Testis (tissue), 3 donors: ENCODE measurements around the gene DMD. TPM values are rescaled to one million over a fixed set of nuclear protein-coding genes. Genes with fewer than 3 reads are reported as not detected.

Source experiments
- DNase-seq: peaks from one replicate; pipeline ENCODE4 v3.0.0-alpha.2; 2019
- H3K27ac ChIP-seq, 2 donors: fragments of 200-600 bp; sonication (generic); one replicate each; pipeline ENCODE4 v1.5.1; 2019
- H3K27me3 ChIP-seq: fragments of 200-600 bp; sonication (generic); one replicate; pipeline ENCODE4 v1.5.1; 2019
- H3K36me3 ChIP-seq: fragments of 200-600 bp; sonication (generic); one replicate; pipeline ENCODE4 v1.5.1; 2017; ENCODE audit warnings: low read depth; ENCODE audit errors: missing control alignments
- H3K4me1 ChIP-seq: fragments of 200-600 bp; sonication (generic); one replicate; pipeline ENCODE4 v1.5.1; 2019
- H3K4me3 ChIP-seq, 2 donors: fragments of 200-600 bp; sonication (generic); one replicate each; pipeline ENCODE4 v1.5.1; 2017 to 2019
- H3K9me3 ChIP-seq: fragments of 200-600 bp; sonication (generic); one replicate; pipeline ENCODE4 v1.5.1; 2017
- POLR2A ChIP-seq: fragments of 450-650 bp; IDR thresholded peaks from one replicate; pipeline ENCODE4 v1.6.1; 2017; ENCODE audit warnings: antibody characterized with exemption, mild to moderate bottlenecking, moderate library complexity
- WGBS, 2 donors: methylation state at CpG; one replicate each; pipeline ENCODE4 v1.1.5; 2018; 5-methylcytosine and 5-hydroxymethylcytosine counted together
- intact Hi-C: fragments of 100-400 bp; cut with DNase I; formaldehyde crosslinking; loops from one replicate; pipeline ENCODE4 v1.15.1; 2023; ENCODE audit warnings: low total_unique reads
- polyA plus RNA-seq: library from polyadenylated mRNA; stranded (reverse); fragments of 350-450 nt; fragmentation: Illumina TruSeq; extraction: RNeasy Lipid Tissue Mini Kit (QIAGEN cat#74804); gene quantifications from one replicate; pipeline ENCODE4 v1.2.3, GENCODE V29; 2014; ENCODE audit warnings: low read depth, low replicate concordance; ENCODE audit not compliant: insufficient read depth
- total RNA-seq, 2 donors: library from RNA; depleted of rRNA; stranded (reverse); fragments of >200 nt; gene quantifications; one replicate each; pipeline ENCODE4 v1.2.3, GENCODE V29; 2016
- TF ChIP-seq, protein P1 (sequence below), 3 experiments: fragments of 450-650 bp in 2 of 3; fragments of 200-600 bp in 1 of 3; sonication (generic) in 1 of 3; IDR thresholded peaks; one replicate each; pipeline ENCODE4 v1.5.1; 2016 to 2019; ENCODE audit warnings: antibody characterized with exemption in 3 of 3, mild to moderate bottlenecking in 2 of 3, moderate library complexity in 1 of 3

The DMD gene
- total and polyA plus RNA-seq, 3 donors from 2014 or later, result 11.3 to 34.1 (median 24.2) TPM

GRCh38 chrX:31546126-31546525, 1665.2 kb downstream of the DMD start:
- no peaks in the 10 kb centered on the region for H3K9me3 ChIP-seq
- WGBS, 2 donors, result 71 to 94% methylated on average over 1 to 3 of the region's 3 CpGs
- no peak for TF ChIP-seq POLR2A
- TF ChIP-seq, protein P1, sequence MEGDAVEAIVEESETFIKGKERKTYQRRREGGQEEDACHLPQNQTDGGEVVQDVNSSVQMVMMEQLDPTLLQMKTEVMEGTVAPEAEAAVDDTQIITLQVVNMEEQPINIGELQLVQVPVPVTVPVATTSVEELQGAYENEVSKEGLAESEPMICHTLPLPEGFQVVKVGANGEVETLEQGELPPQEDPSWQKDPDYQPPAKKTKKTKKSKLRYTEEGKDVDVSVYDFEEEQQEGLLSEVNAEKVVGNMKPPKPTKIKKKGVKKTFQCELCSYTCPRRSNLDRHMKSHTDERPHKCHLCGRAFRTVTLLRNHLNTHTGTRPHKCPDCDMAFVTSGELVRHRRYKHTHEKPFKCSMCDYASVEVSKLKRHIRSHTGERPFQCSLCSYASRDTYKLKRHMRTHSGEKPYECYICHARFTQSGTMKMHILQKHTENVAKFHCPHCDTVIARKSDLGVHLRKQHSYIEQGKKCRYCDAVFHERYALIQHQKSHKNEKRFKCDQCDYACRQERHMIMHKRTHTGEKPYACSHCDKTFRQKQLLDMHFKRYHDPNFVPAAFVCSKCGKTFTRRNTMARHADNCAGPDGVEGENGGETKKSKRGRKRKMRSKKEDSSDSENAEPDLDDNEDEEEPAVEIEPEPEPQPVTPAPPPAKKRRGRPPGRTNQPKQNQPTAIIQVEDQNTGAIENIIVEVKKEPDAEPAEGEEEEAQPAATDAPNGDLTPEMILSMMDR (IDR thresholded peaks at IDR 0.05), result no peak
- no peak overlapping the region for H3K27ac ChIP-seq
- H3K4me3 ChIP-seq, result no peak overlapping the region
- no peak for DNase-seq
- no peaks in the 10 kb centered on the region for H3K27me3 ChIP-seq
- intact Hi-C loops, result no loop called here
- no peaks in the 10 kb centered on the region for H3K4me1 ChIP-seq
- no peaks in the 10 kb centered on the region for H3K36me3 ChIP-seq

GRCh38 chrX:31545726-31546125, 1665.6 kb downstream of the DMD start:
- WGBS, 2 donors, result 87 to 90% methylated on average over 3 to 5 of the region's 5 CpGs
- no peaks in the 10 kb centered on the region for H3K9me3 ChIP-seq
- H3K4me1 ChIP-seq, result no peaks in the 10 kb centered on the region
- H3K4me3 ChIP-seq, result no peak overlapping the region
- TF ChIP-seq POLR2A, result no peak
- TF ChIP-seq, protein P1 (IDR thresholded peaks at IDR 0.05), result no peak
- H3K36me3 ChIP-seq, result no peaks in the 10 kb centered on the region
- H3K27me3 ChIP-seq, result no peaks in the 10 kb centered on the region
- no peak overlapping the region for H3K27ac ChIP-seq
- DNase-seq, result no peak
- intact Hi-C loops, result no loop called here

- Histone ChIP-seq H3K4me1 (no peaks in the 10 kb centered on the region), H3K36me3 (no peaks in the 10 kb centered on the region), H3K27me3 (no peaks in the 10 kb centered on the region), H3K27ac (no peak overlapping the region), H3K4me3 (no peak overlapping the region), H3K9me3 (no peaks in the 10 kb centered on the region)
- WGBS, 2 donors, result 77 to 78% methylated on average over 3 of the region's 3 CpGs
- TF ChIP-seq, protein P1 (IDR thresholded peaks at IDR 0.05), result no peak
- TF ChIP-seq POLR2A, result no peak
- intact Hi-C loops, result no loop called here
- no peak for DNase-seq
These were observed 1666.2 kb downstream of the DMD start for GRCh38 chrX:31545191-31545590.

DNA sequence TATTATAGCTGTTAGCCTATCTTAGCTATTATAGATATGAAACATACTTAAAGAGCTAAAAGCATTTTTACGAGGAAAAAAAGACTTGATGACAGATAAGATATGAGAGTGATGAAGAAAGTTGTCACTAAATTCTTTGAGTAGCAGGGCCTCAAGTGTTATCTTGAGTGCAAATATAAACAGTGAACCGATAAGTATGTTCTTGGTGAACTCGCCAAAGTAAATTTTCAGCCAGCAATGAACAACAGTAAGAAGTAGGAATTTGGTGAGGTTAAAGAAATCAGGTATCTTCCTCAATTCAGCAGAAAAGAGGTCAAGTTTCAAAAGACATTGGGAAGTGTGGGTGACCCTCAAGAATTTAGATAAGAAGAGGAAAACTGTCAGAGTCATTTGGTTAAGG, 1667.7 kb downstream of the DMD start:
- DNase-seq, result no peak
- no peaks in the 10 kb centered on the region for H3K9me3 ChIP-seq
- no peak overlapping the region for H3K4me3 ChIP-seq
- H3K27ac ChIP-seq, result no peak overlapping the region
- intact Hi-C loops, result no loop called here
- no peaks in the 10 kb centered on the region for H3K36me3 ChIP-seq
- H3K27me3 ChIP-seq, result no peaks in the 10 kb centered on the region
- TF ChIP-seq POLR2A, result no peak
- TF ChIP-seq, protein P1 (IDR thresholded peaks at IDR 0.05), result no peak
- WGBS, 2 donors, result 64 to 75% methylated on average over 3 of the region's 3 CpGs
- no peaks in the 10 kb centered on the region for H3K4me1 ChIP-seq

- no peak for DNase-seq
- WGBS, 2 donors, result 95% methylated on average over 2 of the region's 2 CpGs
- Histone ChIP-seq H3K27ac (no peak overlapping the region), H3K4me1 (no peaks in the 10 kb centered on the region), H3K36me3 (no peaks in the 10 kb centered on the region), H3K9me3 (no peaks in the 10 kb centered on the region), H3K4me3 (no peak overlapping the region), H3K27me3 (no peaks in the 10 kb centered on the region)
- TF ChIP-seq POLR2A, result no peak
- TF ChIP-seq, protein P1 (IDR thresholded peaks at IDR 0.05), result no peak
- intact Hi-C loops, result no loop called here
These were observed 1668.8 kb downstream of the DMD start for GRCh38 chrX:31542566-31542965.
